ENCODE measurements around the gene CEP112. TPM values are rescaled to one million over a fixed set of nuclear protein-coding genes. Genes with fewer than 3 reads are reported as not detected.

Gene CEP112
- total and polyA plus RNA-seq, 2 of the 8 experiments (the other 6 are each of a cell fraction or from before 2014, with no cell fraction given): 0.62 to 3.1 TPM

GRCh38 chr17:65786479-65786878, 405.5 kb downstream of the CEP112 start (continued):
- TF ChIP-seq NRF1 (IDR thresholded peaks at IDR 0.05; ENCODE audit: low read depth, low read length) (no peak), NANOG (IDR thresholded peaks at IDR 0.05; ENCODE audit: insufficient read depth, low read depth, low read length, poor library complexity, severe bottlenecking) (no peak), RXRA (IDR thresholded peaks at IDR 0.05; ENCODE audit: insufficient read depth, low read depth, low read length) (no peak)
- TF ChIP-seq, protein P1, sequence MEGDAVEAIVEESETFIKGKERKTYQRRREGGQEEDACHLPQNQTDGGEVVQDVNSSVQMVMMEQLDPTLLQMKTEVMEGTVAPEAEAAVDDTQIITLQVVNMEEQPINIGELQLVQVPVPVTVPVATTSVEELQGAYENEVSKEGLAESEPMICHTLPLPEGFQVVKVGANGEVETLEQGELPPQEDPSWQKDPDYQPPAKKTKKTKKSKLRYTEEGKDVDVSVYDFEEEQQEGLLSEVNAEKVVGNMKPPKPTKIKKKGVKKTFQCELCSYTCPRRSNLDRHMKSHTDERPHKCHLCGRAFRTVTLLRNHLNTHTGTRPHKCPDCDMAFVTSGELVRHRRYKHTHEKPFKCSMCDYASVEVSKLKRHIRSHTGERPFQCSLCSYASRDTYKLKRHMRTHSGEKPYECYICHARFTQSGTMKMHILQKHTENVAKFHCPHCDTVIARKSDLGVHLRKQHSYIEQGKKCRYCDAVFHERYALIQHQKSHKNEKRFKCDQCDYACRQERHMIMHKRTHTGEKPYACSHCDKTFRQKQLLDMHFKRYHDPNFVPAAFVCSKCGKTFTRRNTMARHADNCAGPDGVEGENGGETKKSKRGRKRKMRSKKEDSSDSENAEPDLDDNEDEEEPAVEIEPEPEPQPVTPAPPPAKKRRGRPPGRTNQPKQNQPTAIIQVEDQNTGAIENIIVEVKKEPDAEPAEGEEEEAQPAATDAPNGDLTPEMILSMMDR (IDR thresholded peaks at IDR 0.05; ENCODE audit: control extremely low read depth in 1 of 3, insufficient read depth in 1 of 3, low read depth in 1 of 3, low read length in 3 of 3): no peak

Measured in H1 (cell line).